GM18511 (cell line): Measurements from ENCODE around the gene AMOTL1.
A peak's percentile ranks its signal among the peaks of the same experiment; 100 is the strongest.

ENCODE experiments used
- ATAC-seq: cut with Tn5 transposase; IDR thresholded peaks from one replicate; pipeline ENCODE4 v1.9.1; 2021; ENCODE audit warnings: mild to moderate bottlenecking, moderate library complexity; ENCODE audit not compliant: unreplicated experiment

The AMOTL1 gene

GRCh38 chr11:94767701-94768601 is at the start of gene AMOTL1:
AMOTL1 (plus strand) TSS chr11:94768356; CDS start chr11:94768512, 156 bp downstream.
- ATAC-seq, result peak; percentile 85

- no peak for ATAC-seq
Measured at GRCh38 chr11:94719876-94720275, 48.3 kb upstream of the AMOTL1 start.

GRCh38 chr11:94721565-94722292 is 46.4 kb upstream of the AMOTL1 start:
- ATAC-seq, result no peak

GRCh38 chr11:94722735-94723134 is 45.4 kb upstream of the AMOTL1 start:
- ATAC-seq, result no peak

GRCh38 chr11:94725097-94725496 is 43.1 kb upstream of the AMOTL1 start:
- no peak for ATAC-seq

- no peak for ATAC-seq
Measured at GRCh38 chr11:94727819-94728218, 40.3 kb upstream of the AMOTL1 start.

- no peak for ATAC-seq
Measured at GRCh38 chr11:94728541-94728940, 39.6 kb upstream of the AMOTL1 start.

- ATAC-seq, result no peak
Measured at GRCh38 chr11:94728966-94729751, 39.0 kb upstream of the AMOTL1 start.

GRCh38 chr11:94730153-94730552 is 38.0 kb upstream of the AMOTL1 start:
- no peak for ATAC-seq

GRCh38 chr11:94731880-94732601 is 36.1 kb upstream of the AMOTL1 start:
- no peak for ATAC-seq

GRCh38 chr11:94732617-94733281 is 35.4 kb upstream of the AMOTL1 start:
- no peak for ATAC-seq

GRCh38 chr11:94734563-94735275 is 33.4 kb upstream of the AMOTL1 start:
- no peak for ATAC-seq

- no peak for ATAC-seq
Measured at GRCh38 chr11:94735907-94736306, 32.2 kb upstream of the AMOTL1 start.

GRCh38 chr11:94737171-94737611 is 31.0 kb upstream of the AMOTL1 start:
- ATAC-seq, result no peak

GRCh38 chr11:94738746-94739145 is 29.4 kb upstream of the AMOTL1 start:
- ATAC-seq, result no peak

GRCh38 chr11:94739331-94739730 is 28.8 kb upstream of the AMOTL1 start:
- no peak for ATAC-seq

GRCh38 chr11:94740083-94741021 is 27.8 kb upstream of the AMOTL1 start:
- peak; percentile 35 for ATAC-seq

- ATAC-seq, result peak; percentile 71
Measured at GRCh38 chr11:94741022-94741679, 27.0 kb upstream of the AMOTL1 start.
